ENCODE measurements around the gene ZC3H18. TPM values are rescaled to one million over a fixed set of nuclear protein-coding genes. Genes with fewer than 3 reads are reported as not detected.

Gene ZC3H18
- total RNA-seq, 6 experiments from 2014 or later = 8.7 to 22.8 (median 16.4) TPM

- no peaks in the 10 kb centered on the region for H3K36me3 ChIP-seq
- TF ChIP-seq POLR2A (IDR thresholded peaks at IDR 0.05) (no peak), CTCF (IDR thresholded peaks at IDR 0.05) (no peak)
- no peak for ATAC-seq
- H3K4me3 ChIP-seq = no peak overlapping the region
- DNase-seq = no peak
- H3K27ac ChIP-seq = no peak overlapping the region
- H3K9me3 ChIP-seq = peaks cover 0 to 9% (median 1%) of the 10 kb centered on the region in 4 donors
- WGBS (ENCODE audit: insufficient coverage, low coverage, low lambda C conversion rate, missing lambda C conversion rate) = 5% methylated on average over 6 of the region's 26 CpGs
- intact Hi-C loops (cut with DNase I) = no loop called here
- H3K27me3 ChIP-seq = no peaks in the 10 kb centered on the region
- no peaks in the 10 kb centered on the region for H3K4me1 ChIP-seq
Measured at GRCh38 chr16:88539652-88540345, 30.4 kb upstream of the ZC3H18 start.

GRCh38 chr16:88540346-88540977 is 29.7 kb upstream of the ZC3H18 start:
- WGBS (ENCODE audit: insufficient coverage, low coverage, low lambda C conversion rate, missing lambda C conversion rate) = no CpG with 5 or more reads among the region's 20 CpGs
- no peak for ATAC-seq
- Histone ChIP-seq H3K4me1 (no peaks in the 10 kb centered on the region), H3K27ac (no peak overlapping the region), H3K27me3 (no peaks in the 10 kb centered on the region), H3K9me3 (peaks cover 0 to 9% (median 1%) of the 10 kb centered on the region in 4 donors), H3K4me3 (no peak overlapping the region), H3K36me3 (no peaks in the 10 kb centered on the region)
- no peak for TF ChIP-seq CTCF (IDR thresholded peaks at IDR 0.05)
- no peak for TF ChIP-seq POLR2A (IDR thresholded peaks at IDR 0.05)
- no peak for DNase-seq
- intact Hi-C loops (cut with DNase I) = no loop called here

GRCh38 chr16:88541831-88542616 is 28.2 kb upstream of the ZC3H18 start:
- intact Hi-C loops (cut with DNase I) = no loop called here
- DNase-seq (no peak), ATAC-seq (no peak)
- WGBS (ENCODE audit: insufficient coverage, low coverage, low lambda C conversion rate, missing lambda C conversion rate) = 53% methylated on average over 9 of the region's 15 CpGs
- Histone ChIP-seq H3K4me1 (no peaks in the 10 kb centered on the region), H3K4me3 (no peak overlapping the region), H3K27ac (no peak overlapping the region), H3K27me3 (no peaks in the 10 kb centered on the region), H3K9me3 (peaks cover 0 to 9% (median 1%) of the 10 kb centered on the region in 4 donors), H3K36me3 (no peaks in the 10 kb centered on the region)
- TF ChIP-seq POLR2A (IDR thresholded peaks at IDR 0.05) (no peak), CTCF (IDR thresholded peaks at IDR 0.05) (no peak)

- TF ChIP-seq CTCF (IDR thresholded peaks at IDR 0.05) = no peak
- TF ChIP-seq POLR2A (IDR thresholded peaks at IDR 0.05) = no peak
- 64% methylated on average over 8 of the region's 8 CpGs for WGBS (ENCODE audit: insufficient coverage, low coverage, low lambda C conversion rate, missing lambda C conversion rate)
- no peak overlapping the region for H3K4me3 ChIP-seq
- no peaks in the 10 kb centered on the region for H3K36me3 ChIP-seq
- no peaks in the 10 kb centered on the region for H3K27me3 ChIP-seq
- H3K4me1 ChIP-seq = no peaks in the 10 kb centered on the region
- no peak for ATAC-seq
- DNase-seq = no peak
- no peak overlapping the region for H3K27ac ChIP-seq
- peaks cover 0 to 9% (median 1%) of the 10 kb centered on the region in 4 donors for H3K9me3 ChIP-seq
- intact Hi-C loops (cut with DNase I) = no loop called here
Measured at GRCh38 chr16:88543230-88543813, 26.9 kb upstream of the ZC3H18 start.

Data from right lobe of liver (tissue), 6 donors.